SU-DHL-6 (cell line): ENCODE measurements around the gene CRYBG1.

Source experiments
- H2AFZ ChIP-seq: fragments of 200-600 bp; sonication (generic); 2 replicates; pipeline ENCODE4 v1.6.1; 2014; ENCODE audit warnings: low read depth, mild to moderate bottlenecking, moderate library complexity, mixed read lengths, antibody characterized with exemption, low read length; ENCODE audit not compliant: severe bottlenecking
- H3F3A ChIP-seq: fragments of 200-600 bp; shearing (Covaris generic); 2 replicates; pipeline ENCODE4 v1.6.0; 2016; ENCODE audit warnings: antibody characterized with exemption, mild to moderate bottlenecking; ENCODE audit not compliant: insufficient read depth
- H3K27ac ChIP-seq: fragments of 200-600 bp; sonication (generic); 2 replicates; pipeline ENCODE4 v1.5.1; 2016; ENCODE audit warnings: low read depth, mild to moderate bottlenecking, low read length, moderate library complexity, mixed read lengths
- H3K27me3 ChIP-seq: fragments of 200-600 bp; sonication (generic), shearing (Covaris generic); 2 replicates; pipeline ENCODE4 v1.6.0; 2014; ENCODE audit warnings: mild to moderate bottlenecking, low read length
- H3K36me3 ChIP-seq: fragments of 200-600 bp; sonication (generic); 2 replicates; pipeline ENCODE4 v1.6.1; 2014; ENCODE audit warnings: mild to moderate bottlenecking, low read length, mixed read lengths
- H3K4me2 ChIP-seq: fragments of 300-600, 200-600 bp; shearing (Covaris generic), sonication (generic); 2 replicates; pipeline ENCODE4 v1.6.0; 2014; ENCODE audit warnings: low read length, low read depth, mild to moderate bottlenecking; ENCODE audit not compliant: poor library complexity, severe bottlenecking
- H3K4me3 ChIP-seq: fragments of 200-600 bp; sonication (generic); 2 replicates; pipeline ENCODE4 v1.5.1; 2014; ENCODE audit warnings: antibody characterized with exemption, low read length, mild to moderate bottlenecking, mixed read lengths; ENCODE audit not compliant: insufficient read depth, poor library complexity, severe bottlenecking
- H3K79me2 ChIP-seq: fragments of 200-600 bp; sonication (generic); 2 replicates; pipeline ENCODE4 v1.6.1; 2014; ENCODE audit warnings: mild to moderate bottlenecking, low read length, moderate library complexity; ENCODE audit not compliant: insufficient read depth
- H3K9ac ChIP-seq: fragments of 200-600 bp; sonication (generic); 2 replicates; pipeline ENCODE4 v1.7.0; 2014; ENCODE audit warnings: mild to moderate bottlenecking, low read length
- H3K9me2 ChIP-seq: fragments of 200-600 bp; sonication (generic); replicated peaks from 2 replicates; pipeline ENCODE4 v1.6.1; 2014; ENCODE audit warnings: low read length; ENCODE audit not compliant: insufficient read depth
- H3K9me3 ChIP-seq: fragments of 200-600 bp; sonication (generic); 2 replicates; pipeline ENCODE4 v1.6.1; 2014; ENCODE audit warnings: low read length, mixed read lengths; ENCODE audit not compliant: insufficient read depth
- H4K20me1 ChIP-seq: fragments of 200-600 bp; sonication (generic); 2 replicates; pipeline ENCODE4 v1.6.1; 2014; ENCODE audit warnings: low read depth, mild to moderate bottlenecking, antibody characterized with exemption, low read length, moderate library complexity, mixed read lengths
- EZH2phosphoT487 ChIP-seq: fragments of 200-600 bp; sonication (generic), shearing (Covaris generic); conservative IDR thresholded peaks from 2 replicates; pipeline ENCODE4 v1.6.1; 2018; ENCODE audit warnings: mild to moderate bottlenecking, antibody characterized with exemption, low read length, moderate library complexity, mixed read lengths
- TF ChIP-seq, protein P1 (sequence below): fragments of 200-600 bp; sonication (generic); IDR thresholded peaks from one replicate; pipeline ENCODE4 v1.5.1; 2017; ENCODE audit warnings: antibody characterized with exemption, mild to moderate bottlenecking, low read length, moderate library complexity; ENCODE audit not compliant: insufficient read depth, poor library complexity, severe bottlenecking

CRYBG1 gene

DNA sequence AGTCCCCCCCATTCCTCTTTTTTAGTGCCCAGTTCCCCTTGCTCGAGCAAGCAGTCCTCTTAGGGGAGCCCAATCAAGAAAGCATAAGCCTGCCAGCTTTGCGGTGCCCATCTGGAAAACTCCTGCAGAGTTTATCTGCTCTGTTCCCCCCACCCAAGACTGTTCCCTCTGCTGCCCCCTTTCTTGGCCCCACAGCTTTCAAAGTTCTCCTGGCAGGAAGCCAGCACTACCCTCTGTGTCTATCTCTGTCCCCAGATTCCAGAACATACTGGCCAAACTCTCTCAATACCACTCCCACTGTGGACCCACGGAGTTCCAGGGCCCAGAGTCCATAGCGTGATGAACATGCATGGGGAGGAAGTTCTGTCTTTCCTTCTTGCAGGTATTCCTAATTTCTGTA lies 55.4 kb downstream of the CRYBG1 start:
- H4K20me1 ChIP-seq: no peaks in the 10 kb centered on the region
- TF ChIP-seq, protein P1, sequence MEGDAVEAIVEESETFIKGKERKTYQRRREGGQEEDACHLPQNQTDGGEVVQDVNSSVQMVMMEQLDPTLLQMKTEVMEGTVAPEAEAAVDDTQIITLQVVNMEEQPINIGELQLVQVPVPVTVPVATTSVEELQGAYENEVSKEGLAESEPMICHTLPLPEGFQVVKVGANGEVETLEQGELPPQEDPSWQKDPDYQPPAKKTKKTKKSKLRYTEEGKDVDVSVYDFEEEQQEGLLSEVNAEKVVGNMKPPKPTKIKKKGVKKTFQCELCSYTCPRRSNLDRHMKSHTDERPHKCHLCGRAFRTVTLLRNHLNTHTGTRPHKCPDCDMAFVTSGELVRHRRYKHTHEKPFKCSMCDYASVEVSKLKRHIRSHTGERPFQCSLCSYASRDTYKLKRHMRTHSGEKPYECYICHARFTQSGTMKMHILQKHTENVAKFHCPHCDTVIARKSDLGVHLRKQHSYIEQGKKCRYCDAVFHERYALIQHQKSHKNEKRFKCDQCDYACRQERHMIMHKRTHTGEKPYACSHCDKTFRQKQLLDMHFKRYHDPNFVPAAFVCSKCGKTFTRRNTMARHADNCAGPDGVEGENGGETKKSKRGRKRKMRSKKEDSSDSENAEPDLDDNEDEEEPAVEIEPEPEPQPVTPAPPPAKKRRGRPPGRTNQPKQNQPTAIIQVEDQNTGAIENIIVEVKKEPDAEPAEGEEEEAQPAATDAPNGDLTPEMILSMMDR: no peak
- no peak for TF ChIP-seq EZH2phosphoT487
- H3K4me3 ChIP-seq: no peak overlapping the region
- H3F3A ChIP-seq: no peaks in the 10 kb centered on the region
- H2AFZ ChIP-seq: no peak overlapping the region
- H3K9ac ChIP-seq: no peak overlapping the region
- H3K27me3 ChIP-seq: no peaks in the 10 kb centered on the region
- H3K27ac ChIP-seq: no peak overlapping the region
- no peaks in the 10 kb centered on the region for H3K36me3 ChIP-seq
- H3K79me2 ChIP-seq: no peaks in the 10 kb centered on the region
- H3K9me2 ChIP-seq: no peaks in the 10 kb centered on the region
- no peaks in the 10 kb centered on the region for H3K9me3 ChIP-seq
- no peak overlapping the region for H3K4me2 ChIP-seq

DNA sequence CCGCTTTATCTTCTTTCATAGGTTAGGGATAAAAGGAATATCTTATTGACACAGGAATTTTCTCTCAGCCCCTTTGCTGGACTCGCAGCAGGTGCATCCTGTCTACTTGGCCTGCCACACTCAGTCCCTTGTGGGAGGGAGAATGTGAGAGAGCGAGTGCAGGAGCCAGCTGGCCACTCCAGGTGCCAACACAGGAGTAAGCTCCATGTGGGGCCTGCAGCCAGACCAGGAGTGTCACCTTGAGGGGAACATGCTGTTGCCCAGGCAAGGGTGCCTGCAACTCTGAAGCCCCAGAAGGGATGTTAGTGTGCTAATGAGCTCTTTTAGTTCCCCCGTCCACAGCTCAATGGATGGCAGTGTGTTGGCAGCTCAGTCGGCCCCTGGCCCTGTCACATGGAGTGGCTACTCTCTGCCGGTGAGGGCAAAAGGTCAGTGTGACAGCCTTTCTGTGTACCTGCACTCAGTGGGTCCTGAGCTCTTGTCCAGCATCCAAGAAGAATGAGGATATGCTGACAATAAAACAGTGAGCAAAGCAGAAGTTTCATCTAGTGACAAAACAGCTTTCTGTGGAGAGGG lies 57.1 kb downstream of the CRYBG1 start:
- Histone ChIP-seq H3F3A (no peaks in the 10 kb centered on the region), H2AFZ (no peak overlapping the region), H3K4me2 (no peak overlapping the region), H3K9ac (no peak overlapping the region), H3K9me2 (no peaks in the 10 kb centered on the region), H3K27ac (no peak overlapping the region), H3K9me3 (no peaks in the 10 kb centered on the region), H3K79me2 (no peaks in the 10 kb centered on the region), H3K4me3 (no peak overlapping the region), H3K36me3 (no peaks in the 10 kb centered on the region), H4K20me1 (no peaks in the 10 kb centered on the region), H3K27me3 (no peaks in the 10 kb centered on the region)
- TF ChIP-seq, protein P1: no peak
- TF ChIP-seq EZH2phosphoT487: no peak

DNA sequence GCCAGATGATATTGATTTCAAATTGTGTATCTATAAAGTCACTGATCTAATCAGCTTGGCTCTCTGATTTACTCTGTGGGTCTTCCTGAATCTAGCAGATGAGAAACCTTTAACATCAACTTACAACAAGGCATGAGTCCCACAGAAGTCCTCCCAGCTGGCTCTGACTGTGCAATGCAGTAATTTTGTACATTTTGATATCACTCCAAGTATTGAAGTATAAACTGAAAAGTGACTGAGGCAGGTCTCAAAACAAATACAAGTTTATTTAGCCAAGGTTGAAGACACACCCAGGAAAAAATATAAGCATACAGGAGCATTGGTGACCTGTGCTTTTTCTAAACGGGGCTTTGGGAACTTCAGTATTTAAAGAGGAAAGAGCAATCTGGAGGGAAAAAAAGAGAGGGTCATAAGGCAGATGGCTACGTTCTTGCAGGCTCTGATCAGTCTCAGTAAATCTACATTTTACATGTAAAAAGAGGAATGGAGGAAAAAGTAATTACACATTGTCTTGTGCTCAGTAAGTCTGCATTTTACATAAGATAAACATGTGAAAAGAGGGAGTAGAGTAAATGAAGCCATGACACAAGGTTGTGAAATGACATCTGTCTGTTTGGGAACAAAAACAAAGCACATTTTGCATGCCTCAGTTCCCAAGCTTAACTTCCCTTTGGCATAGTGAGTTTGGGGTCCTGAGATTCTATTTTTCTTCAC lies 59.5 kb downstream of the CRYBG1 start:
- H3K9ac ChIP-seq: no peak overlapping the region
- no peaks in the 10 kb centered on the region for H3K79me2 ChIP-seq
- H2AFZ ChIP-seq: no peak overlapping the region

More for the DNA sequence above, 59.5 kb downstream of the CRYBG1 start:
- Histone ChIP-seq H3K4me2 (no peak overlapping the region), H3K4me3 (no peak overlapping the region), H3K9me3 (no peaks in the 10 kb centered on the region), H3K36me3 (no peaks in the 10 kb centered on the region), H4K20me1 (no peaks in the 10 kb centered on the region), H3K27ac (no peak overlapping the region), H3K27me3 (no peaks in the 10 kb centered on the region), H3K9me2 (no peaks in the 10 kb centered on the region), H3F3A (no peaks in the 10 kb centered on the region)
- TF ChIP-seq, protein P1: no peak
- no peak for TF ChIP-seq EZH2phosphoT487
